Neural progenitor cell (in vitro differentiated cells): Measurements from ENCODE around the gene RASGRP1. TPM values are rescaled to one million over a fixed set of nuclear protein-coding genes. Genes with fewer than 3 reads are reported as not detected.

Source experiments
- DNase-seq: peaks from one replicate; pipeline ENCODE4 v3.0.0-alpha.2; 2016; ENCODE audit warnings: low spot score
- H2AFZ ChIP-seq: fragments of 200-600 bp; sonication (generic); replicated peaks from 2 replicates; pipeline ENCODE4 v1.6.1; 2016; ENCODE audit warnings: antibody characterized with exemption
- H3F3A ChIP-seq: fragments of 200-600 bp; sonication (generic); 2 replicates; pipeline ENCODE4 v1.6.1; 2016; ENCODE audit warnings: antibody characterized with exemption, low read depth
- H3K27ac ChIP-seq: fragments of 200-600 bp; sonication (generic); 2 replicates; pipeline ENCODE4 v1.5.1; 2016; ENCODE audit warnings: mild to moderate bottlenecking
- H3K27me3 ChIP-seq: fragments of 200-600 bp; sonication (generic); 2 replicates; pipeline ENCODE4 v1.6.1; 2016; ENCODE audit warnings: mild to moderate bottlenecking, moderate library complexity
- H3K36me3 ChIP-seq: fragments of 200-600 bp; sonication (generic); 2 replicates; pipeline ENCODE4 v1.5.1; 2016
- H3K4me1 ChIP-seq: fragments of 200-600 bp; sonication (generic); 2 replicates; pipeline ENCODE4 v1.6.1; 2016; ENCODE audit warnings: mixed run types
- H3K4me2 ChIP-seq: fragments of 200-600 bp; sonication (generic); 2 replicates; pipeline ENCODE4 v1.6.1; 2016
- H3K4me3 ChIP-seq: fragments of 200-600 bp; sonication (generic); 2 replicates; pipeline ENCODE4 v1.5.1; 2016
- H3K79me2 ChIP-seq: fragments of 200-600 bp; sonication (generic); 2 replicates; pipeline ENCODE4 v1.6.1; 2016; ENCODE audit warnings: low read depth
- H3K9ac ChIP-seq: fragments of 200-600 bp; sonication (generic); 2 replicates; pipeline ENCODE4 v1.6.1; 2016
- H3K9me3 ChIP-seq: fragments of 200-600 bp; sonication (generic); 2 replicates; pipeline ENCODE4 v1.5.1; 2016; ENCODE audit warnings: low read depth
- H4K20me1 ChIP-seq: fragments of 200-600 bp; sonication (generic); 2 replicates; pipeline ENCODE4 v1.6.1; 2016; ENCODE audit warnings: low read depth
- H3K27ac Mint-ChIP-seq: 3 replicates; pipeline ENCODE4 v1.8.0; 2021; ENCODE audit warnings: mixed read lengths
- H3K27me3 Mint-ChIP-seq: 2 replicates; pipeline ENCODE4 v1.8.0; 2022; ENCODE audit warnings: low read depth, mild to moderate bottlenecking, inconsistent platforms, moderate library complexity, mixed read lengths; ENCODE audit not compliant: insufficient read depth
- H3K36me3 Mint-ChIP-seq: 3 replicates; pipeline ENCODE4 v1.8.0; 2021; ENCODE audit warnings: mixed read lengths
- H3K4me1 Mint-ChIP-seq: 3 replicates; pipeline ENCODE4 v1.8.0; 2021; ENCODE audit warnings: mixed read lengths
- H3K4me3 Mint-ChIP-seq: 3 replicates; pipeline ENCODE4 v1.8.0; 2021; ENCODE audit warnings: mild to moderate bottlenecking, moderate library complexity, mixed read lengths
- H3K9me3 Mint-ChIP-seq: 3 replicates; pipeline ENCODE4 v1.8.0; 2020; ENCODE audit warnings: mixed read lengths
- CTCF ChIP-seq: fragments of 200-600 bp; sonication (generic); IDR thresholded peaks from 2 replicates; pipeline ENCODE4 v1.5.1; 2017; ENCODE audit warnings: antibody characterized with exemption, mild to moderate bottlenecking
- EZH2 ChIP-seq: fragments of 200-600 bp; sonication (generic); IDR thresholded peaks from 2 replicates; pipeline ENCODE4 v1.6.1; 2017; ENCODE audit warnings: antibody characterized with exemption, mild to moderate bottlenecking, moderate library complexity
- total RNA-seq: library from RNA; depleted of rRNA; stranded (reverse); fragments of >200 nt; gene quantifications from 2 replicates; pipeline ENCODE4 v1.2.3, GENCODE V29; 2015; ENCODE audit warnings: low replicate concordance

The RASGRP1 gene
- total RNA-seq, 1 donor from 2014 or later = 2.5 TPM

GRCh38 chr15:38576261-38576660, 11.6 kb upstream of the RASGRP1 start:
- H3K4me1 Mint-ChIP-seq = no peaks in the 10 kb centered on the region
- no peaks in the 10 kb centered on the region for H3K4me1 ChIP-seq
- no peak for DNase-seq
- H3K9me3 Mint-ChIP-seq = peaks cover 5% of the 10 kb centered on the region
- no peaks in the 10 kb centered on the region for H3K36me3 Mint-ChIP-seq
- TF ChIP-seq CTCF = no peak
- no peak overlapping the region for H3K4me3 Mint-ChIP-seq
- H3K36me3 ChIP-seq = no peaks in the 10 kb centered on the region
- no peaks in the 10 kb centered on the region for H3K27me3 Mint-ChIP-seq
- no peaks in the 10 kb centered on the region for H3K79me2 ChIP-seq
- no peak overlapping the region for H3K4me2 ChIP-seq
- H3K27ac ChIP-seq = no peak overlapping the region
- H3K9me3 ChIP-seq = no peaks in the 10 kb centered on the region
- H3K27me3 ChIP-seq = no peaks in the 10 kb centered on the region
- no peaks in the 10 kb centered on the region for H4K20me1 ChIP-seq
- H3K27ac Mint-ChIP-seq = no peak overlapping the region
- no peak overlapping the region for H2AFZ ChIP-seq
- H3F3A ChIP-seq = no peaks in the 10 kb centered on the region
- H3K9ac ChIP-seq = no peak overlapping the region
- H3K4me3 ChIP-seq = no peak overlapping the region

- Histone ChIP-seq H3K79me2 (no peaks in the 10 kb centered on the region), H3K9me3 (no peaks in the 10 kb centered on the region), H3K27ac (no peak overlapping the region), H3K9ac (no peak overlapping the region), H2AFZ (peak overlapping the region; percentile 100), H3K27me3 (peaks cover 53% of the 10 kb centered on the region), H3K4me3 (peak overlapping the region; percentile 91), H3K4me2 (peak overlapping the region; percentile 96), H3F3A (no peaks in the 10 kb centered on the region), H4K20me1 (no peaks in the 10 kb centered on the region), H3K36me3 (no peaks in the 10 kb centered on the region), H3K4me1 (no peaks in the 10 kb centered on the region)
- DNase-seq = no peak
- H3K36me3 Mint-ChIP-seq = no peaks in the 10 kb centered on the region
- H3K9me3 Mint-ChIP-seq = no peaks in the 10 kb centered on the region
- H3K4me1 Mint-ChIP-seq = peaks cover 6% of the 10 kb centered on the region
- peaks cover 18% of the 10 kb centered on the region for H3K27me3 Mint-ChIP-seq
- H3K4me3 Mint-ChIP-seq = peak overlapping the region; percentile 91
- TF ChIP-seq CTCF (no peak), EZH2 (peak; percentile 79)
- H3K27ac Mint-ChIP-seq = no peak overlapping the region
These were observed 665 bp upstream of the RASGRP1 start for GRCh38 chr15:38565287-38565670.

GRCh38 chr15:38563723-38564519, 693 bp downstream of the RASGRP1 start:
- Histone ChIP-seq H3K27ac (no peak overlapping the region), H3K4me3 (peak overlapping the region; percentile 91), H3K4me2 (peak overlapping the region; percentile 96), H3K36me3 (no peaks in the 10 kb centered on the region), H3K9ac (no peak overlapping the region), H3K4me1 (no peaks in the 10 kb centered on the region), H3F3A (no peaks in the 10 kb centered on the region), H2AFZ (peak overlapping the region; percentile 100), H3K9me3 (no peaks in the 10 kb centered on the region), H3K79me2 (no peaks in the 10 kb centered on the region), H3K27me3 (peaks cover 53% of the 10 kb centered on the region), H4K20me1 (no peaks in the 10 kb centered on the region)
- Mint-ChIP-seq H3K27me3 (peaks cover 18% of the 10 kb centered on the region), H3K9me3 (no peaks in the 10 kb centered on the region), H3K4me3 (peak overlapping the region; percentile 91), H3K4me1 (peaks cover 6% of the 10 kb centered on the region), H3K36me3 (no peaks in the 10 kb centered on the region), H3K27ac (peak overlapping the region; percentile 33)
- TF ChIP-seq CTCF = peak; percentile 95
- TF ChIP-seq EZH2 = no peak
- DNase-seq = peak; percentile 72
